ENCODE data around the gene ATP8A2. TPM values are rescaled to one million over a fixed set of nuclear protein-coding genes. Genes with fewer than 3 reads are reported as not detected.

Gene ATP8A2
- total RNA-seq, 4 donors from 2014 or later, result 0.18 to 11.6 (median 1.8) TPM

- Histone ChIP-seq H3K36me3 (no peaks in the 10 kb centered on the region), H3K4me3 (no peak overlapping the region), H3K9me3 (no peaks in the 10 kb centered on the region), H3K4me1 (no peaks in the 10 kb centered on the region), H3K27ac (no peak overlapping the region), H3K27me3 (no peaks in the 10 kb centered on the region)
- no peak for TF ChIP-seq CTCF (IDR thresholded peaks at IDR 0.05)
- no peak for TF ChIP-seq POLR2A (IDR thresholded peaks at IDR 0.05)
- no peak for DNase-seq
These were observed 395.2 kb downstream of the ATP8A2 start for GRCh38 chr13:25766991-25767390.

- TF ChIP-seq POLR2A (IDR thresholded peaks at IDR 0.05), result no peak
- no peak for TF ChIP-seq CTCF (IDR thresholded peaks at IDR 0.05)
- H3K4me3 ChIP-seq, result no peak overlapping the region
- H3K9me3 ChIP-seq, result no peaks in the 10 kb centered on the region
- no peaks in the 10 kb centered on the region for H3K4me1 ChIP-seq
- H3K36me3 ChIP-seq, result no peaks in the 10 kb centered on the region
- no peak for DNase-seq
- no peaks in the 10 kb centered on the region for H3K27me3 ChIP-seq
- no peak overlapping the region for H3K27ac ChIP-seq
These were observed 396.6 kb downstream of the ATP8A2 start for GRCh38 chr13:25768376-25768775.

DNA sequence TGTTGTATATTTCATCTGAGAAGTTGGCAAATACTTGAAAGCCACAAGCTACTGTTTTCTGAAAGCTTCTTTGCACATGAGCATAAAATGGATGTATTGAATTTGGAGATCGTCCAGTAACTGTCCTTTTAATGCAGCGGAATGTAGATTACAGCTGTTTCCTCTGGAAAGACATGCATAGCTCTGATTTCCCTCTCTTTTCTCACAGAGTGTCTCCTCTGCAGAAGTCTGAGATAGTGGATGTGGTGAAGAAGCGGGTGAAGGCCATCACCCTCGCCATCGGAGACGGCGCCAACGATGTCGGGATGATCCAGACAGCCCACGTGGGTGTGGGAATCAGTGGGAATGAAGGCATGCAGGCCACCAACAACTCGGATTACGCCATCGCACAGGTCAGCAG lies 397.1 kb downstream of the ATP8A2 start:
- Histone ChIP-seq H3K9me3 (no peaks in the 10 kb centered on the region), H3K4me3 (no peak overlapping the region), H3K36me3 (no peaks in the 10 kb centered on the region), H3K27ac (no peak overlapping the region), H3K27me3 (no peaks in the 10 kb centered on the region), H3K4me1 (no peaks in the 10 kb centered on the region)
- no peak for DNase-seq
- TF ChIP-seq CTCF (IDR thresholded peaks at IDR 0.05), result no peak
- no peak for TF ChIP-seq POLR2A (IDR thresholded peaks at IDR 0.05)

- no peak for TF ChIP-seq POLR2A (IDR thresholded peaks at IDR 0.05)
- no peak for TF ChIP-seq CTCF (IDR thresholded peaks at IDR 0.05)
- H3K36me3 ChIP-seq, result no peaks in the 10 kb centered on the region
- no peak for DNase-seq
- H3K4me1 ChIP-seq, result no peaks in the 10 kb centered on the region
- no peaks in the 10 kb centered on the region for H3K9me3 ChIP-seq
- no peak overlapping the region for H3K4me3 ChIP-seq
- H3K27ac ChIP-seq, result no peak overlapping the region
- no peaks in the 10 kb centered on the region for H3K27me3 ChIP-seq
These were observed 398.8 kb downstream of the ATP8A2 start for GRCh38 chr13:25770601-25771000.

DNA sequence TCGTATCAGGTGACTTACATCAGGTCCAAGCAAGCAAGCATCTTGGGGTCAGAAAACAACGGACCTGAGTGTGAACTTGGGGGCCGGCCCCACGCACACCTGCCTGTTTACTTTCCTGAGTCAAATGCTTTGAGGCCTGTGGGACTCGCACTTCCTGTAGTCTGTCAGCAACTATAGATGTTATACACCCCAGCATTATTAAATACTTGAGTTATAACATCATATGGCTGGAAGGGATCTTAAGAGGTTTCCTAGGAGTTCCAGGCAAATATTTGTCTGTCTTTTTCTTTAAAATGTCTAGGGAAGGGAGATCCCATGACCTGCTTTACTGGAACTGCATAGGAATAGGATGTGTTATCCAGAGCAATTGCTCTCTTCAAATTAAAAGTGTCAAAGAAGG lies 399.4 kb downstream of the ATP8A2 start:
- DNase-seq, result no peak
- no peak overlapping the region for H3K4me3 ChIP-seq
- no peaks in the 10 kb centered on the region for H3K9me3 ChIP-seq
- H3K27me3 ChIP-seq, result no peaks in the 10 kb centered on the region
- no peak overlapping the region for H3K27ac ChIP-seq
- H3K36me3 ChIP-seq, result no peaks in the 10 kb centered on the region
- no peak for TF ChIP-seq POLR2A (IDR thresholded peaks at IDR 0.05)
- TF ChIP-seq CTCF (IDR thresholded peaks at IDR 0.05), result no peak
- H3K4me1 ChIP-seq, result no peaks in the 10 kb centered on the region
